A549 (cell line): ENCODE results near the gene DCPS. TPM values are rescaled to one million over a fixed set of nuclear protein-coding genes. Genes with fewer than 3 reads are reported as not detected.

ENCODE experiments used
- ATAC-seq, 2 experiments: fragments of 200-7000 bp in 1 of 2; fragments of >200 bp in 1 of 2; cut with Nextera tagmentation in 1 of 2; cut with Tn5 transposase in 1 of 2; 3 replicates each; pipeline versions ENCODE4 v1.8.0 to v1.9.1; 2018 to 2020; ENCODE audit warnings: mild to moderate bottlenecking in 1 of 2, moderate library complexity in 1 of 2
- CTCF ChIA-PET: fragments of 300-600 bp; sonication (Branson Sonifier 250); formaldehyde crosslinking; extraction: SDS; loops from one replicate; lab custom pipeline; 2021; ENCODE audit warnings: antibody characterized with exemption, inconsistent platforms; lab: Yijun Ruan, JAX
- POLR2A ChIA-PET: fragments of 350-600 bp; formaldehyde crosslinking; extraction: SDS; loops from one replicate; lab custom pipeline; 2021; ENCODE audit warnings: antibody characterized with exemption, inconsistent platforms; lab: Yijun Ruan, JAX
- DNase-seq, 2 experiments: peaks; one replicate each; pipeline versions ENCODE4 v3.0.0 to v3.0.0-alpha.2; 2011 to 2016; ENCODE audit warnings: low read depth in 1 of 2, low spot score in 1 of 2
- FAIRE-seq: peaks from 2 replicates; lab custom pipeline; 2011; peaks lifted over from hg19 to GRCh38; lab: Jason Lieb, UNC
- H3K27ac ChIP-seq, 2 experiments: fragments of >200 bp; sonication (Bioruptor Twin); formaldehyde crosslinking; 3 replicates each; pipeline ENCODE4 v1.5.1; 2016 to 2017
- H3K4me1 ChIP-seq: fragments of >200 bp; sonication (Bioruptor Twin); formaldehyde crosslinking; 3 replicates; pipeline ENCODE4 v1.6.1; 2016
- H3K4me2 ChIP-seq: fragments of >200 bp; sonication (Bioruptor Twin); formaldehyde crosslinking; 3 replicates; pipeline ENCODE4 v1.6.1; 2016
- H3K4me3 ChIP-seq: fragments of >200 bp; sonication (Bioruptor Twin); formaldehyde crosslinking; 3 replicates; pipeline ENCODE4 v1.5.1; 2016
- H3K9me3 ChIP-seq: fragments of >200 bp; sonication (Bioruptor Twin); formaldehyde crosslinking; 3 replicates; pipeline ENCODE4 v1.6.1; 2016
- BCL3 ChIP-seq: fragments of >200 bp; sonication (Bioruptor Twin); formaldehyde crosslinking; IDR thresholded peaks from 3 replicates; pipeline ENCODE4 v1.6.1; 2016
- CBX2 ChIP-seq: fragments of 200-600 bp; sonication (generic); IDR thresholded peaks from 2 replicates; pipeline ENCODE4 v1.6.1; 2016; ENCODE audit warnings: low read depth, mild to moderate bottlenecking, borderline replicate concordance
- CBX8 ChIP-seq: fragments of 200-600 bp; sonication (generic); IDR thresholded peaks from 2 replicates; pipeline ENCODE4 v1.6.1; 2016
- CHD4 ChIP-seq: fragments of 200-600 bp; sonication (generic); IDR thresholded peaks from 2 replicates; pipeline ENCODE4 v1.6.1; 2016; ENCODE audit warnings: antibody characterized with exemption, mild to moderate bottlenecking, borderline replicate concordance
- CTCF ChIP-seq: fragments of >200 bp; sonication (Bioruptor Twin); formaldehyde crosslinking; IDR thresholded peaks from 3 replicates; pipeline ENCODE4 v1.5.1; 2016
- ELK1 ChIP-seq: fragments of 150-350 bp; IDR thresholded peaks from 2 replicates; pipeline ENCODE4 v1.6.1; 2014; ENCODE audit warnings: low read depth, mild to moderate bottlenecking, low read length
- ESRRA ChIP-seq: fragments of 150-350 bp; IDR thresholded peaks from 2 replicates; pipeline ENCODE4 v1.6.1; 2014; ENCODE audit warnings: mild to moderate bottlenecking, low read length, borderline replicate concordance
- HDAC2 ChIP-seq: fragments of 200-600 bp; sonication (generic); IDR thresholded peaks from 2 replicates; pipeline ENCODE4 v1.6.1; 2016
- MAFK ChIP-seq: fragments of 450-650 bp; IDR thresholded peaks from 2 replicates; pipeline ENCODE4 v1.6.1; 2014; ENCODE audit not compliant: partially characterized antibody
- MAZ ChIP-seq: fragments of 150-350 bp; IDR thresholded peaks from 2 replicates; pipeline ENCODE4 v1.6.1; 2014; ENCODE audit warnings: antibody characterized with exemption, low read depth, low read length, borderline replicate concordance
- MYC ChIP-seq: IDR thresholded peaks from 2 replicates; pipeline ENCODE4 v1.6.1; 2012; ENCODE audit warnings: mild to moderate bottlenecking, inconsistent platforms, low read length, improper control_type of control experiment, borderline replicate concordance
- NPAS2 ChIP-seq: fragments of 250-450 bp; sonication (Bioruptor Pico); IDR thresholded peaks from 2 replicates; pipeline ENCODE4 v1.8.0; 2022; ENCODE audit warnings: mild to moderate bottlenecking, moderate library complexity, borderline replicate concordance
- NR3C1 ChIP-seq: fragments of >200 bp; sonication (Bioruptor Twin); formaldehyde crosslinking; IDR thresholded peaks from 3 replicates; pipeline ENCODE4 v1.6.1; 2017
- PBX3 ChIP-seq: IDR thresholded peaks from 2 replicates; pipeline ENCODE4 v1.6.1; 2012
- POLR2A ChIP-seq: IDR thresholded peaks from 2 replicates; pipeline ENCODE4 v1.6.1; 2012; ENCODE audit warnings: mild to moderate bottlenecking, low read length
- RARB ChIP-seq: fragments of 250-450 bp; sonication (Bioruptor Pico); IDR thresholded peaks from 2 replicates; pipeline ENCODE4 v1.8.0; 2021; ENCODE audit warnings: mild to moderate bottlenecking, moderate library complexity
- RCOR1 ChIP-seq: fragments of 150-350 bp; IDR thresholded peaks from 2 replicates; pipeline ENCODE4 v1.6.1; 2014; ENCODE audit warnings: antibody characterized with exemption, low read length, low read depth
- RFX5 ChIP-seq: fragments of 450-650 bp; IDR thresholded peaks from 2 replicates; pipeline ENCODE4 v1.7.1; 2014; ENCODE audit warnings: antibody characterized with exemption, mild to moderate bottlenecking, moderate library complexity
- TFCP2L1 ChIP-seq: fragments of 250-450 bp; sonication (Bioruptor Pico); IDR thresholded peaks from 2 replicates; pipeline ENCODE4 v1.5.0; 2021; ENCODE audit warnings: mild to moderate bottlenecking
- ZFP36 ChIP-seq: fragments of 450-650 bp; IDR thresholded peaks from 2 replicates; pipeline ENCODE4 v1.6.1; 2014; ENCODE audit warnings: borderline replicate concordance; ENCODE audit not compliant: partially characterized antibody
- WGBS: methylation state at CpG from one replicate; pipeline ENCODE4 v1.1.6; 2017; ENCODE audit errors: missing lambda C conversion rate; 5-methylcytosine and 5-hydroxymethylcytosine counted together
- polyA plus RNA-seq, 4 experiments: library from polyadenylated mRNA; depleted of rRNA in 3 of 4; stranded (reverse); fragments of >200 nt; fragmentation: RNase III in 1 of 4; extraction: RNeasy Plus Mini Kit Qiagen cat#74134 plus additional on column Dnase treatment in 1 of 4; gene quantifications; 2 replicates in 3 of 4; 3 replicates in 1 of 4; pipeline ENCODE4 v1.2.3, GENCODE V29; 2011 to 2017

The DCPS gene
- polyA plus RNA-seq, 2 of the 4 experiments (the other 2 are of a cell fraction), result 17.8 to 23.0 TPM

- ChIA-PET POLR2A (no interaction called here), CTCF (interaction anchor here (0.6 to 1.9 kb wide), 3 partner anchors 8 to 123 kb away, joined by 3 to 13 read pairs (median 3); no protein-coding TSS in a partner anchor)
- TF ChIP-seq ESRRA (no peak), CHD4 (no peak), RCOR1 (no peak), POLR2A (no peak), ZFP36 (no peak), TFCP2L1 (CRISPR knock-in tag) (no peak), RARB (CRISPR knock-in tag) (no peak), CTCF (no peak), MAZ (no peak), HDAC2 (no peak)
- FAIRE-seq, result no peak
- Histone ChIP-seq H3K9me3 (no peaks in the 10 kb centered on the region), H3K27ac (no peak overlapping the region), H3K4me1 (no peaks in the 10 kb centered on the region), H3K4me2 (no peak overlapping the region), H3K4me3 (no peak overlapping the region)
- WGBS, result 90% methylated on average over 12 of the region's 14 CpGs
- ATAC-seq, result no peak
- DNase-seq, result no peak
Measured at GRCh38 chr11:126317756-126318573, 14.1 kb downstream of the DCPS start.

GRCh38 chr11:126318574-126319373 lies 14.9 kb downstream of the DCPS start:
- WGBS, result 87% methylated on average over 8 of the region's 9 CpGs
- FAIRE-seq, result no peak

More at GRCh38 chr11:126318574-126319373, 14.9 kb downstream of the DCPS start:
- no peak overlapping the region for H3K4me2 ChIP-seq
- no peak for TF ChIP-seq NPAS2 (CRISPR knock-in tag)
- TF ChIP-seq CBX2, result no peak
- no peak for TF ChIP-seq RFX5
- no peak for TF ChIP-seq MYC
- TF ChIP-seq CBX8, result no peak
- no peak for TF ChIP-seq MAZ
- no peak for TF ChIP-seq ELK1
- TF ChIP-seq MAFK, result no peak
- no peak for TF ChIP-seq BCL3
- TF ChIP-seq NR3C1, result no peak
- no peak for TF ChIP-seq PBX3
- H3K4me3 ChIP-seq, result no peak overlapping the region
- POLR2A ChIA-PET, result no interaction called here
- CTCF ChIA-PET, result interaction anchor here (0.8 to 1.9 kb wide), 4 partner anchors 8 to 760 kb away, joined by 3 to 13 read pairs (median 4); no protein-coding TSS in a partner anchor
- H3K4me1 ChIP-seq, result no peaks in the 10 kb centered on the region
- DNase-seq (no peak), ATAC-seq (no peak)
- no peaks in the 10 kb centered on the region for H3K9me3 ChIP-seq
- H3K27ac ChIP-seq, result no peak overlapping the region
